ENCODE data around the gene PLXNA2.

GRCh38 chr1:208080396-208081286, 163.5 kb downstream of the PLXNA2 start:
- TF ChIP-seq POLR2A (IDR thresholded peaks at IDR 0.05): no peak
- no peak for TF ChIP-seq CTCF (IDR thresholded peaks at IDR 0.05)
